Hematopoietic multipotent progenitor cell treated with erythropoietin and hydrocortisone succinate and interleukin-3 and kit ligand, for 17 days (in vitro differentiated cells): ENCODE data around the gene OPN4.

Experiments used
- DNase-seq: peaks from one replicate; pipeline ENCODE4 v3.0.0-alpha.2; 2015; ENCODE audit warnings: low spot score

The OPN4 gene

GRCh38 chr10:86647773-86648703 lies 6.3 kb upstream of the OPN4 start:
- no peak for DNase-seq

- no peak for DNase-seq
These were observed 5.5 kb upstream of the OPN4 start for GRCh38 chr10:86648704-86649427.

- no peak for DNase-seq
These were observed 4.7 kb upstream of the OPN4 start for GRCh38 chr10:86649471-86650150.

- no peak for DNase-seq
These were observed 4.2 kb upstream of the OPN4 start for GRCh38 chr10:86650151-86650550.

- no peak for DNase-seq
These were observed 3.3 kb upstream of the OPN4 start for GRCh38 chr10:86651021-86651471.

GRCh38 chr10:86651631-86652331 lies 2.6 kb upstream of the OPN4 start:
- no peak for DNase-seq

- no peak for DNase-seq
These were observed 1.8 kb upstream of the OPN4 start for GRCh38 chr10:86652361-86653202.

GRCh38 chr10:86653379-86653778 lies 968 bp upstream of the OPN4 start:
- DNase-seq = no peak

GRCh38 chr10:86653987-86654386 lies 360 bp upstream of the OPN4 start:
- no peak for DNase-seq

- DNase-seq = no peak
These were observed 810 bp downstream of the OPN4 start for GRCh38 chr10:86655173-86655540.

GRCh38 chr10:86655596-86655995 lies 1.2 kb downstream of the OPN4 start:
- no peak for DNase-seq

GRCh38 chr10:86657011-86657395 lies 2.7 kb downstream of the OPN4 start:
- DNase-seq = no peak

- DNase-seq = no peak
These were observed 3.2 kb downstream of the OPN4 start for GRCh38 chr10:86657396-86658011.

GRCh38 chr10:86658261-86658741 lies 4.0 kb downstream of the OPN4 start:
- no peak for DNase-seq

GRCh38 chr10:86658751-86659150 lies 4.4 kb downstream of the OPN4 start:
- DNase-seq = no peak

- no peak for DNase-seq
These were observed 4.9 kb downstream of the OPN4 start for GRCh38 chr10:86659161-86659691.

- DNase-seq = no peak
These were observed 5.5 kb downstream of the OPN4 start for GRCh38 chr10:86659721-86660453.

GRCh38 chr10:86661161-86662025 lies 7.0 kb downstream of the OPN4 start:
- DNase-seq = no peak
